Thymus (tissue), 11 donors: ENCODE data around the gene DCLK1. TPM values are rescaled to one million over a fixed set of nuclear protein-coding genes. Genes with fewer than 3 reads are reported as not detected.
A peak's percentile ranks its signal among the peaks of the same experiment; 100 is the strongest.
"Not testable (repeated sequence)": the region's sequence is repeated elsewhere in the genome, so short reads cannot be mapped to it uniquely, and the experiment has no call there.

Experiments used
- DNase-seq, 9 donors: peaks; one replicate each; pipeline ENCODE4 v3.0.0-alpha.2; 2013; ENCODE audit warnings: low spot score in 9 of 9, low read depth in 6 of 9, missing footprints in 1 of 9
- H3K27ac ChIP-seq, 2 donors: one replicate each; pipeline ENCODE4 v1.5.1; 2013; ENCODE audit warnings: control low read depth in 1 of 2, low read depth in 1 of 2, low read length in 1 of 2, mild to moderate bottlenecking in 1 of 2, moderate library complexity in 1 of 2
- H3K27me3 ChIP-seq, 2 donors: one replicate each; pipeline ENCODE4 v1.5.1; 2013; ENCODE audit warnings: low read length in 1 of 2; ENCODE audit not compliant: control insufficient read depth in 2 of 2, insufficient read depth in 1 of 2
- H3K36me3 ChIP-seq, 2 donors: one replicate each; pipeline ENCODE4 v1.5.1; 2013; ENCODE audit warnings: low read length in 1 of 2, mild to moderate bottlenecking in 1 of 2, moderate library complexity in 1 of 2; ENCODE audit not compliant: control insufficient read depth in 2 of 2, insufficient read depth in 2 of 2
- H3K4me1 ChIP-seq, 2 donors: one replicate each; pipeline ENCODE4 v1.5.1; 2013; ENCODE audit warnings: low read length in 2 of 2; ENCODE audit not compliant: control insufficient read depth in 2 of 2, insufficient read depth in 2 of 2
- H3K4me3 ChIP-seq, 2 donors: one replicate each; pipeline ENCODE4 v1.5.1; 2013; ENCODE audit warnings: low read length in 2 of 2, control low read depth in 1 of 2, mild to moderate bottlenecking in 1 of 2
- H3K9me3 ChIP-seq, 2 donors: one replicate each; pipeline ENCODE4 v1.5.1; 2013; ENCODE audit warnings: low read length in 1 of 2, mild to moderate bottlenecking in 1 of 2; ENCODE audit not compliant: control insufficient read depth in 2 of 2, insufficient read depth in 1 of 2
- WGBS: extraction: QIAGEN DNeasy Blood & Tissue Kit; methylation state at CpG from one replicate; pipeline ENCODE4 v1.1.7; 2013; 5-methylcytosine and 5-hydroxymethylcytosine counted together
- polyA plus RNA-seq: library from polyadenylated mRNA; stranded (reverse); fragments of 200-250 nt; gene quantifications from one replicate; pipeline ENCODE4 v1.2.3, GENCODE V29; 2013
- total RNA-seq: library from RNA; stranded (reverse); fragments of 120-200 nt; gene quantifications from one replicate; pipeline ENCODE4 v1.2.4, GENCODE V29; 2013
- donor health status: healthy.

Gene DCLK1
- total and polyA plus RNA-seq, 2 donors = 2.5 to 2.9 TPM

- WGBS = 55% methylated on average over 10 of the region's 10 CpGs
- no peaks in the 10 kb centered on the region for H3K36me3 ChIP-seq
- peak overlapping the region in 1 of 2 donors; percentile 36 for H3K27ac ChIP-seq
- DNase-seq = peak in 6 of 9 donors; percentile 7 to 47 (median 20)
- H3K9me3 ChIP-seq = no peaks in the 10 kb centered on the region
- no peaks in the 10 kb centered on the region for H3K27me3 ChIP-seq
- no peaks in the 10 kb centered on the region for H3K4me1 ChIP-seq
- no peak overlapping the region for H3K4me3 ChIP-seq
Measured at GRCh38 chr13:35978607-35979316, 152.4 kb downstream of the DCLK1 start.

- Histone ChIP-seq H3K27ac (no peak overlapping the region), H3K9me3 (no peaks in the 10 kb centered on the region), H3K4me3 (no peak overlapping the region), H3K4me1 (no peaks in the 10 kb centered on the region), H3K36me3 (no peaks in the 10 kb centered on the region), H3K27me3 (no peaks in the 10 kb centered on the region)
- 93% methylated on average over 2 of the region's 2 CpGs for WGBS
- DNase-seq = no peak
Measured at GRCh38 chr13:35977060-35977459, 154.1 kb downstream of the DCLK1 start.

DNA sequence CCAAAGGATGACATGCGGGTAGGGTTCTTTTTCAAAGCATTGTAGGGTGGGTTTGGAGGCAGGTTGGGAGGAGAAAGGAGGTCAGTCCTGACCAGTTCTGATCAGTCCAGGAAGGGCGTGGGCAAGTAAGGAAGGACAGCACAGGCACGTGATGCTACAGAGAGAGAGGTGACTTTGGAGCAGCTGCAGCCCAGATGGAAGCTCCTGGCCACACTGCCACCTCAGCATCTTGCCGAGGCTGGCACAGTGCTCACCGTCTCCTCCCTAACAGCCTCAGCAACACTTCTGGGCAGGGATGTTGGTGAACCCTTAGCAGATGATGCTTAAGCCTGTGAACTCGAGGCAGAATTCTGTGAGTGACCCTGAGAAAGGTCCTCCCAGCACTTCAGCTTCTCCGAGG, 155.1 kb downstream of the DCLK1 start:
- no peaks in the 10 kb centered on the region for H3K4me1 ChIP-seq
- H3K36me3 ChIP-seq = no peaks in the 10 kb centered on the region
- no peak overlapping the region for H3K4me3 ChIP-seq
- 83% methylated on average over 7 of the region's 7 CpGs for WGBS
- H3K27ac ChIP-seq = no peak overlapping the region
- no peaks in the 10 kb centered on the region for H3K27me3 ChIP-seq
- no peak for DNase-seq
- no peaks in the 10 kb centered on the region for H3K9me3 ChIP-seq

- not testable (repeated sequence) for H3K27me3 ChIP-seq, DNase-seq, H3K27ac ChIP-seq, H3K4me3 ChIP-seq, H3K9me3 ChIP-seq, H3K4me1 ChIP-seq, H3K36me3 ChIP-seq
- 98% methylated on average over 29 of the region's 29 CpGs for WGBS
Measured at GRCh38 chr13:35966951-35967350, 164.2 kb downstream of the DCLK1 start.

DNA sequence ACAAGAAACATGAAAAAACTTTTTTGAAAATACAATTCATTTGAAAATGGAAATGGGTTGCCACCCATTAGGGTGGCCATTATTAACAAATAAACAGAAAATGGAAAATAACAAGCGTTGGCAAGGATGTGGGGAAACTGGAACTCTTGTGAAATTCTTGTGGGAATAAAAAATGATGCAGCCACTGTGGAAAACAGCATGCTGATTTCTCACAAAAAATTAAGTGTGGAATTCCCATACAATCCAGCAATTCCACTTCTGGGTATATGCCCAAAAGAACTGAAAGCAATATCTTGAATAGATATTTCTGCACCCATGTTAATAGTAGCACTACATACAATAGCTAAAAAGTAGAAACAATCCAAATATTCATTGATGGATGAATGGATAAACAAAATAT, 165.2 kb downstream of the DCLK1 start:
- no peaks in the 10 kb centered on the region for H3K9me3 ChIP-seq
- H3K36me3 ChIP-seq = no peaks in the 10 kb centered on the region
- DNase-seq = no peak
- WGBS = 90% methylated on average over 1 of the region's 1 CpG
- H3K4me1 ChIP-seq = no peaks in the 10 kb centered on the region
- no peak overlapping the region for H3K4me3 ChIP-seq
- no peaks in the 10 kb centered on the region for H3K27me3 ChIP-seq
- no peak overlapping the region for H3K27ac ChIP-seq

- H3K9me3 ChIP-seq = no peaks in the 10 kb centered on the region
- H3K4me1 ChIP-seq = no peaks in the 10 kb centered on the region
- 94% methylated on average over 7 of the region's 7 CpGs for WGBS
- no peak overlapping the region for H3K4me3 ChIP-seq
- H3K27me3 ChIP-seq = no peaks in the 10 kb centered on the region
- no peak overlapping the region for H3K27ac ChIP-seq
- H3K36me3 ChIP-seq = no peaks in the 10 kb centered on the region
- no peak for DNase-seq
Measured at GRCh38 chr13:35965226-35965927, 165.8 kb downstream of the DCLK1 start.

- Histone ChIP-seq H3K27me3 (no peaks in the 10 kb centered on the region), H3K36me3 (no peaks in the 10 kb centered on the region), H3K9me3 (no peaks in the 10 kb centered on the region), H3K27ac (no peak overlapping the region), H3K4me3 (no peak overlapping the region), H3K4me1 (no peaks in the 10 kb centered on the region)
- no peak for DNase-seq
- 88% methylated on average over 4 of the region's 4 CpGs for whole genome bisulfite sequencing
Measured at GRCh38 chr13:35964863-35965180, 166.4 kb downstream of the DCLK1 start.

- no peaks in the 10 kb centered on the region for H3K4me1 ChIP-seq
- no peaks in the 10 kb centered on the region for H3K27me3 ChIP-seq
- no peak overlapping the region for H3K27ac ChIP-seq
- WGBS = 81% methylated on average over 6 of the region's 6 CpGs
- H3K36me3 ChIP-seq = no peaks in the 10 kb centered on the region
- H3K4me3 ChIP-seq = no peak overlapping the region
- no peak for DNase-seq
- no peaks in the 10 kb centered on the region for H3K9me3 ChIP-seq
Measured at GRCh38 chr13:35964011-35964862, 166.9 kb downstream of the DCLK1 start.
